ENCODE results near the gene CACNA1S. TPM values are rescaled to one million over a fixed set of nuclear protein-coding genes. Genes with fewer than 3 reads are reported as not detected.

Gene CACNA1S
- total and polyA plus RNA-seq, 10 donors = 0.04 to 0.17 (median 0.09) TPM; not detected in 7

GRCh38 chr1:201077736-201078135 is 34.5 kb downstream of the CACNA1S start:
- H3K36me3 ChIP-seq = no peaks in the 10 kb centered on the region
- TF ChIP-seq POLR2A (IDR thresholded peaks at IDR 0.05) = no peak
- TF ChIP-seq, protein P1, sequence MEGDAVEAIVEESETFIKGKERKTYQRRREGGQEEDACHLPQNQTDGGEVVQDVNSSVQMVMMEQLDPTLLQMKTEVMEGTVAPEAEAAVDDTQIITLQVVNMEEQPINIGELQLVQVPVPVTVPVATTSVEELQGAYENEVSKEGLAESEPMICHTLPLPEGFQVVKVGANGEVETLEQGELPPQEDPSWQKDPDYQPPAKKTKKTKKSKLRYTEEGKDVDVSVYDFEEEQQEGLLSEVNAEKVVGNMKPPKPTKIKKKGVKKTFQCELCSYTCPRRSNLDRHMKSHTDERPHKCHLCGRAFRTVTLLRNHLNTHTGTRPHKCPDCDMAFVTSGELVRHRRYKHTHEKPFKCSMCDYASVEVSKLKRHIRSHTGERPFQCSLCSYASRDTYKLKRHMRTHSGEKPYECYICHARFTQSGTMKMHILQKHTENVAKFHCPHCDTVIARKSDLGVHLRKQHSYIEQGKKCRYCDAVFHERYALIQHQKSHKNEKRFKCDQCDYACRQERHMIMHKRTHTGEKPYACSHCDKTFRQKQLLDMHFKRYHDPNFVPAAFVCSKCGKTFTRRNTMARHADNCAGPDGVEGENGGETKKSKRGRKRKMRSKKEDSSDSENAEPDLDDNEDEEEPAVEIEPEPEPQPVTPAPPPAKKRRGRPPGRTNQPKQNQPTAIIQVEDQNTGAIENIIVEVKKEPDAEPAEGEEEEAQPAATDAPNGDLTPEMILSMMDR (IDR thresholded peaks at IDR 0.05 in 8 of 11, conservative IDR thresholded peaks at IDR 0.05 in 3 of 11) = no peak
- no peak for TF ChIP-seq POLR2AphosphoS5 (IDR thresholded peaks at IDR 0.05)
- no peaks in the 10 kb centered on the region for H3K4me1 ChIP-seq
- DNase-seq = no peak
- H3K9me3 ChIP-seq = no peaks in the 10 kb centered on the region
- H3K27ac ChIP-seq = no peak overlapping the region
- 81 to 91% (median 91%) methylated on average over 9 to 17 of the region's 17 CpGs for WGBS, 5 donors
- H3K27me3 ChIP-seq (replicated peaks in 1 of 7) = no peaks in the 10 kb centered on the region
- intact Hi-C loops (cut with DNase I; ENCODE audit: low total_unique reads) = no loop called here
- H3K4me3 ChIP-seq = no peak overlapping the region

DNA sequence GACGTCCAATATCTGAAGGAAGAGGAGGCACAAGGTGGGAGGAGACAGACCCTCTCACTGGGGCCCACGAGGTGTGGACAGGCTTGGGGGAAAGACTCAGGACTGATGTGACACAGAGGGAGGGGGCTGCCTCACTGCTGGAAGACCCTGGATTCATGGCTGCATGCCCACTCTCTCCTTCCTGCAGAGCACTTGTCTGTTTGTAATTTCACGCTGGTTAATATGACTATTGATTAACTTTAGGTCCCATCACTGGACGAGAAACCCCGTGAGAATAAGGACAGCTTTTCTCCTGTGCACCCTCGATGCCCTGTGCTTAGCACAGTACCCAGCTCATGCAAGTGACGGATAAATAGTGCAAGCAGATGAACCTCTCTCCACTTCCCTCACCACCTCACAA is 35.1 kb downstream of the CACNA1S start:
- no peak for TF ChIP-seq POLR2A (IDR thresholded peaks at IDR 0.05)
- TF ChIP-seq, protein P1 (IDR thresholded peaks at IDR 0.05 in 8 of 11, conservative IDR thresholded peaks at IDR 0.05 in 3 of 11) = no peak
- TF ChIP-seq POLR2AphosphoS5 (IDR thresholded peaks at IDR 0.05) = no peak
- Histone ChIP-seq H3K27me3 (replicated peaks in 1 of 7) (no peaks in the 10 kb centered on the region), H3K27ac (no peak overlapping the region), H3K9me3 (no peaks in the 10 kb centered on the region), H3K4me1 (no peaks in the 10 kb centered on the region), H3K4me3 (no peak overlapping the region), H3K36me3 (no peaks in the 10 kb centered on the region)
- no peak for DNase-seq
- intact Hi-C loops (cut with DNase I; ENCODE audit: low total_unique reads) = no loop called here
- 76 to 84% (median 80%) methylated on average over 7 of the region's 7 CpGs for WGBS, 5 donors

DNA sequence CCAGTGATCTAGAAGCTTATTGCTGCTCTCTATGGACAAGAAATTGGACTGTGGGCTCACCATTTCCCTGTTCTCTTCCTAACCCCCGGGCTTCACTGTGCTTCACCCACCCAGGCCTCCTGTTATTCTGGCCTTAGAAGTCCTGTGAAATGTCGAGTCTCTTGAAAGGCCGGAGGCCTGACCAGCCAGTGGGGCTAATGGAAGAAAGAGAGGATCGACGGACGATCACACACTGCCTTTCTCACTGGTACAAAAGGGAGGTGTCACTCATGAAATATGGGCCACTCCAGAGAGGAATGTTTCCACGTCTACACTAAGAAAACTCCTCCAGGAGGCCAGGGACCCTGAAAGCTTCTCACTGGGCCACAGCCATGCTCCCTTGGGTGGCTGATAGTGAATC is 36.1 kb downstream of the CACNA1S start:
- TF ChIP-seq, protein P1 (IDR thresholded peaks at IDR 0.05 in 8 of 11, conservative IDR thresholded peaks at IDR 0.05 in 3 of 11) = no peak
- no peak for TF ChIP-seq POLR2A (IDR thresholded peaks at IDR 0.05)
- TF ChIP-seq POLR2AphosphoS5 (IDR thresholded peaks at IDR 0.05) = no peak
- Histone ChIP-seq H3K9me3 (no peaks in the 10 kb centered on the region), H3K4me3 (no peak overlapping the region), H3K36me3 (no peaks in the 10 kb centered on the region), H3K27me3 (replicated peaks in 1 of 7) (no peaks in the 10 kb centered on the region), H3K27ac (no peak overlapping the region), H3K4me1 (peaks cover 0 to 3% (median 0%) of the 10 kb centered on the region in 6 donors)
- no peak for DNase-seq
- intact Hi-C loops (cut with DNase I; ENCODE audit: low total_unique reads) = no loop called here
- WGBS, 5 donors = 67 to 85% (median 78%) methylated on average over 7 of the region's 7 CpGs

GRCh38 chr1:201074018-201074417 is 38.2 kb downstream of the CACNA1S start:
- intact Hi-C loops (cut with DNase I; ENCODE audit: low total_unique reads) = no loop called here

More at GRCh38 chr1:201074018-201074417, 38.2 kb downstream of the CACNA1S start:
- H3K27ac ChIP-seq = no peak overlapping the region
- no peaks in the 10 kb centered on the region for H3K9me3 ChIP-seq
- TF ChIP-seq POLR2AphosphoS5 (IDR thresholded peaks at IDR 0.05) = no peak
- no peak for TF ChIP-seq POLR2A (IDR thresholded peaks at IDR 0.05)
- TF ChIP-seq, protein P1 (IDR thresholded peaks at IDR 0.05 in 8 of 11, conservative IDR thresholded peaks at IDR 0.05 in 3 of 11) = no peak
- WGBS, 5 donors = 80 to 100% (median 89%) methylated on average over 1 to 5 of the region's 5 CpGs
- no peak overlapping the region for H3K4me3 ChIP-seq
- DNase-seq = no peak
- no peaks in the 10 kb centered on the region for H3K36me3 ChIP-seq
- peaks cover 0 to 3% (median 0%) of the 10 kb centered on the region in 6 donors for H3K4me1 ChIP-seq
- H3K27me3 ChIP-seq (replicated peaks in 1 of 7) = peaks cover 0 to 6% (median 0%) of the 10 kb centered on the region in 7 donors
